ENCODE measurements around the gene SMAD1.

Gene SMAD1

DNA sequence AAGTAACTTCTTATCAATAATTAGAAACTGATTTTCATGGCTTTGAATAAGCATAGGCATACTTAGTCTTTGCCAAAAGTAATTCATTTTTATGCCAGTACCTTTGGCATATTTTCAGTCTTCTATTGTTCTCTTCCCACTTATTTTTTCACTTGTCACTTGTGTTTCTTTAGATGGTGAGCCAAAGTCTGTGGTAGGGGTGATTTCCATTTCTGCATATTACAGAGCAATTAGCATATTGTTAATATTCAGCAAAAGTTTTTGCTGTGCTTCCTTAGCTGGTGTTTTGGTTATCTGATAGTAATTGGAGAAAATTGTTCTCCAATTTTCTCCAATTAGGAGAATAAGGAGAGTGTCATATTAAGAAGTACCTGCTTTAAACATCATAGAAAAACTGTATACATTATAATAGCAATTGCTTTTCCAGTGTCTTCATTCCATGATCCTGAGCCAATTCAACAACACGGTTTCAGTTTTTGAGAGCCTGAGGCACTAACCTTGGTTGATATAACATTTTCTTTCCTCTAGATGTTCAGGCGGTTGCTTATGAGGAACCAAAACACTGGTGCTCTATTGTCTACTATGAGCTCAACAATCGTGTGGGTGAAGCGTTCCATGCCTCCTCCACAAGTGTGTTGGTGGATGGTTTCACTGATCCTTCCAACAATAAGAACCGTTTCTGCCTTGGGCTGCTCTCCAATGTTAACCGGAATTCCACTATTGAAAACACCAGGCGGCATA is 64.7 kb downstream of the SMAD1 start:
- no peak for TF ChIP-seq GATA2 (IDR thresholded peaks at IDR 0.05; ENCODE audit: low read depth, low read length)
- no peak for TF ChIP-seq GATA3 (IDR thresholded peaks at IDR 0.05; ENCODE audit: low read depth, low read length)

DNA sequence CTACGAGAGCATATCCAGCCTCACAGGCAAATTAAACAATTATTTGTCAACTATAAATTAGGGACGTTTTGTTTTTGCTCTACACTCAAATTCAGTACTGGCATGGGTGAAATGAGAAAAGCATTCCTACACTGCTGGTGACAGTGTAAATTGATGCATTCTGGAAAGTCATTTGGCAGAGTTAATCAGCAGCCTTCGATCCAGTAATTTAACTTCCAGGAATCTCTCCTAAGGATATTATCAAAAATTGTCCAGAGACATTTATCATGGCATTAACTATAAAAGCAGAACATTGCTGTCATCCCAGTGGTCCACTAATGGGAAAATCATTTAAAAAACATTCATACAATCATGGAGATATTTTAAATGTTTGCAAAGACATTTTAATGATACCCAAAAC is 70.0 kb downstream of the SMAD1 start:
- TF ChIP-seq GATA3 (IDR thresholded peaks at IDR 0.05; ENCODE audit: low read depth, low read length), result no peak
- TF ChIP-seq GATA2 (IDR thresholded peaks at IDR 0.05; ENCODE audit: low read depth, low read length), result no peak

DNA sequence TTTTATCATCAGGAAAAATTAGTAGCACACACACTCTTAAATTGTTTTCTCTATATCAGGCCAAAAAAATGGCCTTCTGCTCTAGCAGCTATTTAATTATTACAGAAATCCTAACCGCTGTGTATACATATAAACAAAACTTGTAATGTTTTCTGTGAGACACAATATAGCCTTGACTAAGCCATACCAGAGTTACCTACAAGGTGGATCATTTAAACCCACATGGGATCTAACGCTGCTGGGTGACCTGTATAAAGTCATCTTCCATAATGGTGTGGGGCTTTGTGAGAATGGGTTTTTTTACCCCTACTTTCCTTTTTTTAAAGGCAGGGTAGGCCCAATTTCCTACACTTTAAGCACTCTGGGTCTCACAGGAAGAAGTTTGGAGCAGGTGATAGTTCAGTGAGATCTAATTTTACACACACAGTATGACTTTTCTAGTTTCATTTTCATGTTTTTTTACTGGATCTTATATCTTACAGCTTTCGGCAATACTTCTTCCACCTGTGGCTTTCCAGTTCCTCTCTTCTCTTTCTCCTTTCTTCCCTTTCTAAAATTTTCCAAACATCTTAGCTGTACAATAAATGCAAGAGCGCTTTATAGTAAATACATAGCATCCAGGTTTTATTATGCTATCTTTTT is 70.6 kb downstream of the SMAD1 start:
- TF ChIP-seq GATA2 (IDR thresholded peaks at IDR 0.05; ENCODE audit: low read depth, low read length) (no peak), GATA3 (IDR thresholded peaks at IDR 0.05; ENCODE audit: low read depth, low read length) (no peak)

DNA sequence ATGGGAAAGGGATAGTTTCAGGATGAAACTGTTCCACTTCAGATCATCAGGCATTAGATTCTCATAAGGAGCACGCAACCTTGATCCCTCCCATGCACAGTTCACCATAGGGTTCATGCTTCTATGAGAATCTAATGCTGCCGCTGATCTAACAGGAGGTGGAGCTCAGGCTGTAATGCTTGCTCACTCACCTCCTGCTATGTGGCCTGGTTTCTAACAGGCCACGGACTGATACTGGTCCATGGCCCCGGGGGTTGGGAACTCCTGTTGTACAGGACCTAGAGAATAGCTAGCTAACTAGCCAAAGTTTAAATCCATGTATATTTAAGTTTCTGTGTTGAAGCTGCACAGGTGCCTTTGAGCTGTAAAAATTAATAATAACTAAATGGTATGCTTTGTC is 71.7 kb downstream of the SMAD1 start:
- TF ChIP-seq GATA2 (IDR thresholded peaks at IDR 0.05; ENCODE audit: low read depth, low read length) (no peak), GATA3 (IDR thresholded peaks at IDR 0.05; ENCODE audit: low read depth, low read length) (no peak)

DNA sequence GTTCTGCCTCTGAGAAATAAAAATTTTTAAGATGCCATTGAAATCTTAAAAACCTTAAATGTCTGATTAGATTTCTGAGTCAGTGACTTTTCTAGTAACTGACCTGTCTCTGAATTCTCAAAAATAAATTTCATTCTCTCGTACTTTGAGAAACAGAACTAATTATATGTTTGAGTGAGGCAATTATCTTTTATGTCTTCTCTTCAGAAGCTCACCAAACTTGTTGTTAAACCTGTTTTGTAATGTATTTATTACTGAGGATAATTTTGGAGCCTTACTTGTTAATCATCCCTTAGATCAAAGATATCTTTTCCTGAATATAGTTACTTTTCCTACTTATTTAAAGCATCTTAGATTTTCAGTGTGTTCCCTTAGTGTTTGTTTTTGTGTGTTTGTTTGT is 73.0 kb downstream of the SMAD1 start:
- TF ChIP-seq GATA3 (IDR thresholded peaks at IDR 0.05; ENCODE audit: low read depth, low read length) (no peak), GATA2 (IDR thresholded peaks at IDR 0.05; ENCODE audit: low read depth, low read length) (no peak)

DNA sequence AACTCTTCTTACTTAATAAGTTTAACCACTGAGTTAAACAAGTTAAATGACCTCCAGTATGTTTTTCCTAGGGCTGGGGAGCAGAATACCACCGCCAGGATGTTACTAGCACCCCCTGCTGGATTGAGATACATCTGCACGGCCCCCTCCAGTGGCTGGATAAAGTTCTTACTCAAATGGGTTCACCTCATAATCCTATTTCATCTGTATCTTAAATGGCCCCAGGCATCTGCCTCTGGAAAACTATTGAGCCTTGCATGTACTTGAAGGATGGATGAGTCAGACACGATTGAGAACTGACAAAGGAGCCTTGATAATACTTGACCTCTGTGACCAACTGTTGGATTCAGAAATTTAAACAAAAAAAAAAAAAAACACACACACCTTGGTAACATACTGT is 76.1 kb downstream of the SMAD1 start:
- TF ChIP-seq GATA3 (IDR thresholded peaks at IDR 0.05; ENCODE audit: low read depth, low read length) (no peak), GATA2 (IDR thresholded peaks at IDR 0.05; ENCODE audit: low read depth, low read length) (no peak)

DNA sequence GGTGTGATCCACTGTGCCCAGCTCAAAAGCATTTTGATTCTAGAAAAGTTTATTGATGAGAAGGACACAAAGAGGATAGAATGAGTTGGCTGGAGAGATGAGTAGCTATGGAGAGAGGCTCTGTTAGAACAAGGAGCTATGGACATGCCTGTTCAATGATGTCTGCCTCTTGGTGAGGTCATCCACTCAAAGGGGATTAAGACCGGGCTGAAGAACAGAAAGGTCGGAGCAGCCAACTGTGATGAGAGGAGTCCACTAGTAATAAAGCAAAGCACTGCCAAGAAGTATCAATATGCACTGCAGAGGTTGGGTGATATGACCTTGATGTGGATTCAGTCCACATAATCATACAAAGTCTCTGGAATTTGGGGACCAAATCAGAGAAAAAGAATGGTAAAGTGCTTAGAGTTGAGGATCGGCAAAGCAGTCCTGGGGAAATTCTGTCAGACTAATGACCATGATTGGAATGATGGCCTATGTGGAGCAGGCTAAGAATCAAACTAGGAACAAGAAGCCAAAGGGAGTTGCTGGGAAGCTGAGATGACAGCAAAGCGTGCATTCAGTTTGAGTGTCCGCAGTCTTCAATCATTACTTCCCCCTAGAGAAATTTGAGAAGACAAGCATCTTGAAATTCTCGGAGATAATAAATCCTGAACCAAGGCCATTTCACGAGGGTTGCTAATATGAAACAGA is 81.8 kb downstream of the SMAD1 start:
- TF ChIP-seq GATA2 (IDR thresholded peaks at IDR 0.05; ENCODE audit: low read depth, low read length) (no peak), GATA3 (IDR thresholded peaks at IDR 0.05; ENCODE audit: low read depth, low read length) (no peak)

DNA sequence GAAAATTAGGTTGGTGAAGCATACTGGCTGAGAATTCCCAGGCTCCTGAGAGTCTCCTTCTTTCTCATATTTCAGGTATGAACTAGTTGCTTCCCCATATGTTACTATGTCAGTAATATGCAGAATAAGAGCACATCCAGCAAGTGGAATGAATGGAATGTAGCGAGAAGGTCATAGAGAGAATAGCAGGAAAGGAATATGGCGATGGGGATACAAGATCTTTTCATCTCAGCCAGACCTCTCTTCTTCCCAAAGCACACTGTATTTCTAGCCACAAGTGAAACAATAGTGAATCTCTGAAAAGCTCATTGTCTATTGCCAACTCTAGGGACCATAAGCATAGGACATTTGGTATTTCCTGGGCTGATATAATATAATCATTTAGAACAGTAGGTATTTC is 82.9 kb downstream of the SMAD1 start:
- TF ChIP-seq GATA3 (IDR thresholded peaks at IDR 0.05; ENCODE audit: low read depth, low read length) (no peak), GATA2 (IDR thresholded peaks at IDR 0.05; ENCODE audit: low read depth, low read length) (no peak)

DNA sequence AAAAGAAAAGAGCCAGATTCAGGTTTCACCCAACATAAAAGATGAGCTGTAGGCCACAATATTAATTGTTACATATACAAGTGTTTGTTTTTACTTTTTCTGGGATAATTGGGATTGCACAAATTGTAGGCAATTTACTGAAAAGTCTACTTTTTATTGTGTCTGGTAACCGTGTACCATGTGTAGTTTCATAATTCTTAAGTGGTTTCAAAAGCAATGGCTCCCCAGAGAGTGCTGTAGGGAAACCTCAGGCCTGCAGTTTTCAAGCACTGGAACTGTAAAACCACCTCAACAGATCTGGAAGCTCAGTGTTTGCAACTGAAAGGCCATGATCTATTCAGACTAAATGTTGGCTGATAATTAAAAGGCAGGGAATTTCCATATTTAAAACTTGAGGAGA is 83.7 kb downstream of the SMAD1 start:
- TF ChIP-seq GATA2 (IDR thresholded peaks at IDR 0.05; ENCODE audit: low read depth, low read length) (no peak), GATA3 (IDR thresholded peaks at IDR 0.05; ENCODE audit: low read depth, low read length) (no peak)

DNA sequence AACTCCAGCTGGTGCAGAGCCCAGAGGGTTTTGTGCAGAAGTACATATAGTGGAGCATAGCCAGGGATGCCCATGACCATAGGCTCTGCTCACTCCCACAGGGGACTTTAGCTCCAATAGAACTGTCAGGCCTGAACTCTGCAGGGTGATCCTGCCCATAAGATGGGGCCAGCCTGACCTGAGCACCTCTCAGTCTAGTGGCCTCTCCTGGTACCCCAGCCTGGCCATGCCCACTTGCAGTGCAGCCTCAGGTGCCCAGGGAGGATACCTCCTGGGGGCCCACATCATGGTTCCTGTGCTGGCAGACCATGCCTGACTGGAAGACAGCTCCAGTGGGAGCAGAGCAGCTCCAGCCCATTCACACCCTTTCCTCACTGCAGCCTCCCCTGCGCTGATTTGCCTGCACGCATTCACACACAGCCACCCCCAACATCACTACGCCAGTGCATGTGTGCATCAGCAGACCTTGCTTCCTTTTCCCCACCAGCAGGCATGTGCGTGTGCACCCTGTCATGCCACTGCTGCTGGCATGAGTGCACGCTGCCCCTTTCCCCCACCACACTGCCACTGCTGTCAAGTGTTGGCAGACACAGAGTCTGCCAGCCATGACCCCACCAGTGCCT is 84.5 kb downstream of the SMAD1 start:
- TF ChIP-seq GATA3 (IDR thresholded peaks at IDR 0.05; ENCODE audit: low read depth, low read length), result no peak
- no peak for TF ChIP-seq GATA2 (IDR thresholded peaks at IDR 0.05; ENCODE audit: low read depth, low read length)

DNA sequence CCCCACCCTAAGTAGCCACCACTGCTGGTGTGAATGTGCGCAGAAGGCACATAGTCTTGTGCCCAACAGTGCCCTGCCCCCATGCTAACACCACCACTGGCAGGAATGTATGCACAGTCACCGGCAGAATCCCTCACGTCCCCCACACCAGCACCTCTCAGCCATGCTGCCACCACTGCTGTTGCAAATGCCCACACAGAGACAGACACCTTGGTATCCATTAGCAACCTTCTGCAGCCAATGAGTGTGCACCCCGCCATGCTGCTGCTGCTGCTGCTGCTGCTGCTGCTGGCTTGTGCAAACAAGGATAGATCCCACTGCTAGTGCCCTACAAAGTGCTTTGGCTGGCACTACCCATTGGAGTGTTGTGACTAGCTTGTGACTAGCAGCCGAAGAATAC is 85.1 kb downstream of the SMAD1 start:
- TF ChIP-seq GATA3 (IDR thresholded peaks at IDR 0.05; ENCODE audit: low read depth, low read length) (no peak), GATA2 (IDR thresholded peaks at IDR 0.05; ENCODE audit: low read depth, low read length) (no peak)

DNA sequence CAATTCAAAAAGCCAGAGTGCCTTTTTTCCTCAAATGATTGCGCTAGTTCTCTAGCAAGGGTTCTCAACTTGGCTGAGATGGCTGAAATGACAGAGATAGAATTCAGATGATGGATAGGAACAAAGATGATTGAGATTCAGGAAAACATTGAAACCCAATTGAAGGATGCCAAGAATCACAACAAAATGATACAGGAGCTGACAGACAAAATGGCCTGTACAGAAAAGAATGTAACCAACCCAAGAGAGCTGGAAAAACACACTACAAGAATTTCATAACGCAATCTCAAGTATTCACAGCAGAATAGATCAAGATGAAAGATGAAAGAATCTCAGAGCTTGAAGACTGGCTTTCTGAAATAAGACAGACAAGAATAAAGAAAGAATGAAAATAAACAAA is 85.9 kb downstream of the SMAD1 start:
- no peak for TF ChIP-seq GATA3 (IDR thresholded peaks at IDR 0.05; ENCODE audit: low read depth, low read length)
- TF ChIP-seq GATA2 (IDR thresholded peaks at IDR 0.05; ENCODE audit: low read depth, low read length), result no peak

DNA sequence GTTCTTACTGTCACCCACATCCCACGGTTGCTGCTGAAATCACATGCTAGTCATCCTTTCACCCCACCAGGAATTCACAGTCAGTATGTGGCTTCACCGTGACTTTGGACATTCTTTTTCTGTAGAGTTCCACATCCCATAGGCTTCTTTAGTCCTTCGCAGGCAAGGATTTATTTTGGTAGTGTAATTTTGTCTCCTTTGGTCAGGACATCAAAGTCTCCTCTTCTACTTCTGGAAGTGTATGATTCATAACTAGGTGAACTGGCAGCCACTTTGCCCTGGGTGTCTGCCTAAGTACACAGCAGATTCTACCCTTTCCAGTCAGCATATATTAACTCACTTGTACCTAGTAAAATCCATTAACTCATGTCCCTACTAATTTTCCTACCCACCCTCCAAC is 99.3 kb downstream of the SMAD1 start:
- TF ChIP-seq GATA3 (IDR thresholded peaks at IDR 0.05; ENCODE audit: low read depth, low read length) (no peak), GATA2 (IDR thresholded peaks at IDR 0.05; ENCODE audit: low read depth, low read length) (no peak)

All from SH-SY5Y (cell line).